GM19193 (cell line): ENCODE measurements around the gene PMAIP1.

Experiments
- POLR2A ChIP-seq: IDR thresholded peaks from 4 replicates; pipeline ENCODE4 v1.6.1; 2011; ENCODE audit not compliant: insufficient read depth, insufficient read length; ENCODE audit errors: extremely low read depth

Gene PMAIP1

DNA sequence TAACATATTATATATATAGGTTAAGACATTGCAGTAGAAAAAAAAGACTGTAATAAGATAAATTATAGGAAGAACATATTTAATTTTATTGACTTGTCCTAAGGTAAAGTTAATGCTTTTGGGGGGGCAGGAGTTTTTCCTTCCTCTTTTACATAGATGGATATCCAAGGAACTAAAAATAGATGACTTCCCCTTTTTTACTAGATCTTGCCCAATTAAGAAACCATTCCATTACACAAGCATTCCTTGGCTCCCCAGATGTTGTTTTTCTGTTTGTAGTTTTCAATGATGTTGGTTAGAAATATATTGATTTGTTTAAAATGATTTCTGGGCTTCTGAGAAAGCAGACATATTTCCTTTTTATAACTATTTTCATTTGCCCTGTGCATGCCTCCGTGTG is 22.4 kb upstream of the PMAIP1 start:
- TF ChIP-seq POLR2A = no peak

DNA sequence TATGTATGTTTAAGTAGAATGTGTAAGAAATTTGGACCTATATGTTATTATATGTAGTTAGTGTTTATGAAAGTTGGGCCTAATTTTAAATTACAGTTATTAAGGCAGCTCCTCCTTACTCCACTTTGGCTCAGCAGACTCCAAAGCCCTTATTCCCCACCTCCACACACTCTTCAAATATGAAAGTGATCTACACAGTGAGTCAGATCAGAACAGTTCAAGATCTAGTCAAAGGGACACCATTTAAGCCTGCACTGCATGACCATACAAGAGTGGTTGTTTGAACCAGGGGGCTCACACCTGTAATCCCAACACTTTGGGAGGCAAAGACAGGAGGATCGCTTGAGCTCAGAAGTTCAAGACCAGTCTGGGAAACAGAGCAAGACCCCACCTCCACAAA is 21.2 kb upstream of the PMAIP1 start:
- TF ChIP-seq POLR2A = no peak

DNA sequence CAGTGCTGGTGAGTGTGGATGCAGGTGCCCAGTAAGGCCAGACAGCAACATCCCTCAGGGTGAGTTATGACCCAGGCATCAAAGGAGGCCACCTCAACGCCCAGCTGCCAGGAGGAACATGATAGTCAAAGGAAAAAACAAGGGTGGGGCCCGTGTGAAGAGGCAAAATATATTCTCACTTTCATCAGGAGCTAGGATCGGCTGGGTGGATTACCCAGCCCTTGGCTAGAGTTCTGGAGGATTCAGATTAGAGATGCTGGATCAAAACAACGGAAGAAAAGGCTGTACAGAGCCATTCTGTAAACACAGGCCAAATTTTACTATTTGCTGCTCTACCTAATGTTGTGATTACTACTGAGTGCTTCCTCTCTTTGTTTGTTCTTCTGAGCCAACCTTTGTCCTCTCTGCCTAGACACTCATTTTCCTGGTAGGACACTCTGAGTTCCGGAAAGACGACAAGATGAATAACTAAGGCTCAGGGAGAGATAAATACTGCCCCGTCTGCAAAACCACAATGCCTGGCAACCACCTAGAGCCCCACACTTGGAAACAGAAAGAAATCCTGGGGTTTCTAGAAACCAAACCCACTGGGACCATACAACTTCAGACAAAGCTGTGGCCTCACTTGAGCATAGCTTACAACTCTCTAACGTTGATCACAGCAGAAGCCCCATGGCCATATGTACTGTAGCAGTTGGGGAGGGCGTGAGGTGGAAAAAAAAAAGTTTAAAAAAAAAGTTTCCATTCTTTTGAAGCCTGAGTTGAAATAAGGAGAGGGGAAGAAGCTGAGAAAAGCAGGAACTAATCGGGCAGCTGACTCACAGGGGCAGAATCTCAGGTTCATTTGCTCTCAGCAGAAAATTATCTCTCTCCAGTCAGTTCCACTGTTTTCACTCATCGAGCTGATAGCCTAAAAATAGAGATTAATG is 17.8 kb upstream of the PMAIP1 start:
- no peak for TF ChIP-seq POLR2A

DNA sequence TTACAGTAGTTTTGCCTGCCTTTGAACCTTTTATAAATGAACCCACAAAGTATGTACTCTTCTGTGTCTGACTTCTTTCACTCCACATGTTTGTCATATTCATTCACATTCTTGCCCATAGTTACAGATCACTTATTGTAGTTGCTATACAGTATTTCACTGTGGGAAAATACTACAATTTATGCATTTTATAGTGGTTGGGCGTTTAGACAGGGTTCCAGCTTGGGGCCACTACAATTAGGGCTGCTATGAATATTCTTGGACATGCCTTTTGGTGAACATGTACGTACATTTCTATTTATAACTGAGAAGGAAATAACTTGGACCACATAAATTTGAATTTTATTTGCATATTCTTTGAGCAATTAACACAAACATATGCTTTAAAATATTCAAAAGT is 15.4 kb upstream of the PMAIP1 start:
- no peak for TF ChIP-seq POLR2A

DNA sequence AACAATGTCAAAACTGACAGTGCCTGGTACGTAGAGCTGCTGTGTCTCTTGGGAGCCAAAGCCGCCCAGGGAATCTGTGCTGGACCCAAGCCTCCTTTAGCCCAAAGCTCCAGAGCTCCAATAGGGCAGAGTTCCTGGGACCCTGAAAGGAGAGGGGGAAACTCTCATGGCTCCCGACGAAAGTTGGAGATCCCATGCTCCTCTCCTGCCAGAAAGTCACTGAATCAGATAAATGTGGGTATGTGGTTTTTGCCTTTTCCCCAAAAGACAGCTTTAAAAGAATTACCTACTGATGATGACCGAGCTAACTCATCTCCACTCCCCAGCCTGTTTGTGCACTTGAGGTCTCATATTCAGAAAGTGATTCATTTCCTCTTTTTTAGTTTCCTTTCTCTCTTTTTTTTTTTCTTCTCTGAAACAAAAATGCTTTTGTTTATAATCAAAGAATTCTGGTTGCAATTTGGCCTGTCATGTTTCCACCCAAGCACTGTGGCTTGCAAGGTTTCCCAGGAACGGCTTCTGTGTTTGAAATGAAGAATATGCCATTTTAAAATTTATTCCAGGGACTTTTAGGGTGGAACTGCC is 14.1 kb upstream of the PMAIP1 start:
- TF ChIP-seq POLR2A = no peak

DNA sequence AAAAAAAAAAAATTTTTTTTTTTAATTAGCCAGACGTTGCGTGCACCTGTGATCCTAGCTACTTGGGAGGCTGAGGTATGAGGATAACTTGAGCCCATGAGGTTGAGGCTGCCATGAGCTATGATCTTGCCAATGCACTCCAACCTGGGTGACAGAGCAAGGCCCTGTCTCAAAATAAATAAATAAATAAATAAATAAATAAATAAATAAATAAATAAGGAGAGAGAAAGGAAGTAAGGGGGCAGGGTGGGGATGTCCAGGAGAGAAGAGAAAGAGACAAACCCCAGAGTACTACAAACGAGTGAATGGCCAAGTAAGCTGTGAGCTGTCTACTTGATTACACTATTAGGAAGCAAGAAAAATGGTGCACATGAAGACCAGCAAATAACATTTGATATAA is 7.7 kb upstream of the PMAIP1 start:
- TF ChIP-seq POLR2A = no peak

DNA sequence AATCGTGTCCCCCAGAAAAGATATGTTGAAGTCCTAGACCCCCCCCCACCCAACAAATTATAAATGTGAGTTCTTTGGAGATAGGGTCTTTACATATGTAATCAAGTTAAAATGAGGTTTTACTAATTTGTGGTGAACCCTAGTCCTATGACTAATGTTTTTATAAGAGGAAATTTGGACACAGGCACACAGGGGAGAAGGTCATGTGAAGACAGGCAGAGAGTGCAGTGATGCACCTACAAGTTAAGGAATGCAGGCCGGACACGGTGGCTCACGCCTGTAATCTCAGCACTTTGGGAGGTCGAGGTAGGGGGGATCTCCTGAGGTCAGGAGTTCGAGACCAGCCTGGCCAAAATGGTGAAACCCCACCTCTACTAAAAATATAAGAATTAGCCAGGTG is 5.8 kb upstream of the PMAIP1 start:
- TF ChIP-seq POLR2A = no peak

DNA sequence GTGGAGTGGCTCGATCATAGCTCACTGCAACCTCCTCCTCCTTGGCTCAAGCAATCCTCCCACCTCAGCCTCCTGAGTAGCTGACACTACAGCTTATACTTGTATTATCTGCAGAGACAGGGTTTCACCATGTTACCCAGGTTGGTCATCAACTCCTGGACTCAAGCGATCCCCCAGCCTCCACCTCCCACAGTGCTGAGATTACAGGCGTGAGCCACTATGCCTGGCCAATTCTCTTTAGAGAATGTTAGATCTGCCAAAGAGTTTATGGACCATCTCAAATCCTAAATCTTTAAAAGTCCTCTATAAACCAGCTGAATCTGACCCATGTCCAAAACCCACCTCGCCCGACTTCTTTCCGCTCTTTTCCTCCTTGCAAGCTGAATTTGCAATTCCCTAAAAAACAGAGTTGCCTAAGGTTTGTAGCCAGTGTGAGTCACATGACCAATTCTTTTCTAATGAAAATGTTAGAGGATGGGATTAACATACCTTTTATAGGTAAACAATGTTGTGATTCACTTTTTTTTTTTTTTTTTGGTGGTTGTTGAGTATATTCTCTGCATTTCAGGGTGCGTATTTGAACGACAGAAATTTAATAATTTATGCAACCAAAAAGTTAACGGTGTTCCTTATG is 2.4 kb upstream of the PMAIP1 start:
- TF ChIP-seq POLR2A = no peak

DNA sequence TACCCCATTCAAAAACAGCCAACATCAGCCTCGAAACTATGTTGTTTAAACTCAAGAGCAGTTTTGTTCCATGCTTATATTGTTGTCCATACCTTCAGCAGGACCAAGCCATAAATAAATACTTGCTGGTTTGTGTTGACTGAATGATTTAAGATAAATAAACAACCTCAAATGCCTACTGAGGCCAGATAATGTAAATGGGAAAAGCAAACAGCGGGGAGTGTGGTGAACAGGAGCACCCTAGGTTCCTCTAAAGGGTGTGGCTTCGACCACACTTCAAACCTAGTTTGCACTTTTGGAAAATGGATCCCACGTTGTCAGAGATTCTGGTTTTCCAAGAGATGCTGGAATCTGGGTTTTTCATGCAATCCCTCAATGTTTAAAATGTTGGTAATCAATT is 1.7 kb upstream of the PMAIP1 start:
- TF ChIP-seq POLR2A = no peak

DNA sequence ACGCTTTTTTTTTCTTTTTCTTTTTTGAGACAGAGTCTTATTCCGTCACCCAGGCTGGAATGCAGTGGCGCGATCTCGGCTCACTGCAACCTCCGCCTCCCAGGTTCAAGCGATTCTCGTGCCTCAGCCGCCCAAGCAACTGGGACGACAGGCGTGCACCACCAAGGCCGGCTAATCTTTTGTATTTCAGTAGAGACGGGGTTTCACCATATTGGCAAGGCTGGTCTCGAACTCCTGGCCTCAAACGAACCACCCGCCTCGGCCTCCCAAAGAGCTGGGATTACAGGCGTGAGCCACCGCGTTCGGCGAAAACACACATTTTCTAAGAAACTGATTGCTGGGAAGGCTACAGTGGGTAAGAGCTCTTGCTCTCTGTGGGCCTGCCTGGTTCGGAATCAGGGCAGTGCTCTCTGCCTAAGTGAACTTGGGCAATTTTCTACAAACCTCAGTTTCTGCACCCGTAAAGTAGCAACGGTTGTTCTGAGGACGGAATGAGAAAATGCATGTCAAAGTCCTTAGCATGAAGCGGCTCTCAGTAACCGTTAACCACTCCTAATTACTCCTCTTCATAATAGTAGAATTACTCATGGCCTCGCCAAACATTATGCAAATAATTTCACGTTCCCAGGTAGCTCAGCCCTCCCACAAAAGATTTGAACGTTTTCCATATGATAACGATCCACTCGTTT is 1.0 kb upstream of the PMAIP1 start:
- no peak for TF ChIP-seq POLR2A

DNA sequence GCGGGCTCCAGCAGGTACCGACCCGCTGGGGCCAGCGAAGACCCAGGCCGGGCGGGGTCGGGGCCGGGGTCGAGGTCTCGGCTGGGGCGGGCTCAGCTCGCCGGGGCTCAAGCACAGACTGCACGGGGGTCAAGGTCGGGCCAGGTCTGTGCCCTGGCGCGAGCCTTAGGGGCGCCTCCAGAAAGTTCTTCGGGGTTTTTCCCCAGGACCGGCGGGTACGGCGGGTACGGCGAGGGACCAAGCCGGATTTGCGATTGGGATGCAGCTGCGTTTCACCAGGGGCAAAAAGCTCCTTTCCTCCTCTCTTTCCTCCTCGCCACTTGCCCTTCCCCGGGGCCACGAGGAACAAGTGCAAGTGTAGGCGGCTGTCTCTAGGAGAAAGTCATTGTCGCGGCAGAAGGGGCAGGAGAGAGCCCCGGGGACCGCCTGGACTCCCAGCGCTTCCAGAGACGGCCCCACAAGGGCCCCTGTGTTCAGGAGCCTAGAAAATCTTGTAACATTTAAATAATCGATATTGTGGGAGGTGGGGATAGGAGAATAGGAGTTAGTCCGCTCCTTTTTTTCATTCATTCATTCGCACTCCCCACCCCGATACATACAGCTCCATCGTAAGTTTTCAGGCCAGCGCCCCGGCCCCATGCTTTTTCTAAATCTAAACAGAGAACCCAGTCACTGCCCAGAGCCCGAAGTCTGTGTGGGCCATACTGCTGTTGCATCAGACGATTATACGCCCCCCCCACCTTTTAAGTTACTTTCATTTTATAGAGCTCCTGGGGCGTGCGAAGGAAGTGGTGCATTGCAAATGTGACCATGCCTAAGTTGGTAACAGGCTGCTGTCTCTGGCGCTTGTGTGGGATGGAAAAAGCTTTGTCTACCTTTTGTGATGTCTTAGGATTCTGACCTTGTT is 679 bp downstream of the PMAIP1 start:
- TF ChIP-seq POLR2A = peak; percentile 59

DNA sequence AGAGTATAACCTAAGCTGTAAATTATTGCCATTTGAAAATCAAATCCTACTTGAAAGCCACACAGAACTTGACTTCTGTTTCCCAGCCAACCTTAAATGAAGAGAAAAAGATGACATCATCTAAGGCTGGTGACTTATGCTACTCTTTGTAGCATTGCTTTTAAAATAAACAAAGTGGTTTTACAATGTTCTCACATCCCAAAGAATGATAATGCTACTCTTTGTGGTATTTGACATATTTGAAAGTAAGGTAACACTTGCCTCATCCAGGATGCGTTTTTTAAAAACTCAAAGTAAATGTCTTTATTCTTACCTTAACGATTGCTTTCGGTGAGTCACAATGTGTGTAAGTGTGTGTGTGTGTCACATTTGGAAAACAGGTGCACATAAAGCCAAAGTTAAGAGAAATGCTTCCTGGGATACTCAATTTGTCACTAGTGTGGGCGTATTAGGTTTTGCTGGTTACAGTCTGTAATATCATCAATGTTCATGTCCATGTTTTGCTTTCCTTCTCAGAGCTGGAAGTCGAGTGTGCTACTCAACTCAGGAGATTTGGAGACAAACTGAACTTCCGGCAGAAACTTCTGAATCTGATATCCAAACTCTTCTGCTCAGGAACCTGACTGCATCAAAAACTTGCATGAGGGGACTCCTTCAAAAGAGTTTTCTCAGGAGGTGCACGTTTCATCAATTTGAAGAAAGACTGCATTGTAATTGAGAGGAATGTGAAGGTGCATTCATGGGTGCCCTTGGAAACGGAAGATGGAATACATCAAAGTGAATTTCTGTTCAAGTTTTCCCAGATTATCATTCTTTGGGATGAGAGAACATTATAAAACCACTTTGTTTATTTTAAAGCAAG is 2.6 kb downstream of the PMAIP1 start:
- no peak for TF ChIP-seq POLR2A

DNA sequence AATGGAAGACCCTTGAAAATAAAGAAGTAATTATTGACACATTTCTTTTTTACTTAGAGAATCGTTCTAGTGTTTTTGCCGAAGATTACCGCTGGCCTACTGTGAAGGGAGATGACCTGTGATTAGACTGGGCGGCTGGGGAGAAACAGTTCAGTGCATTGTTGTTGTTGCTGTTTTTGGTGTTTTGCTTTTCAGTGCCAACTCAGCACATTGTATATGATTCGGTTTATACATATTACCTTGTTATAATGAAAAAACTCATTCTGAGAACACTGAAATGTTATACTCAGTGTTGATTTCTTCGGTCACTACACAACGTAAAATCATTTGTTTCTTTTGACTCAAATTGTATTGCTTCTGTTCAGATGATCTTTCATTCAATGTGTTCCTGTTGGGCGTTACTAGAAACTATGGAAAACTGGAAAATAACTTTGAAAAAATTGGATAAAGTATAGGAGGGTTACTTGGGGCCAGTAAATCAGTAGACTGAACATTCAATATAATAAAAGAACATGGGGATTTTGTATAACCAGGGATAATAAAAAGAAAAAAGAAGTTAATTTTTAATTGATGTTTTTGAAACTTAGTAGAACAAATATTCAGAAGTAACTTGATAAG is 3.3 kb downstream of the PMAIP1 start:
- TF ChIP-seq POLR2A = no peak
